Right lung (tissue), 10 donors: Measurements from ENCODE around the gene LIN37. TPM values are rescaled to one million over a fixed set of nuclear protein-coding genes. Genes with fewer than 3 reads are reported as not detected.

ENCODE experiments used
- DNase-seq, 2 donors: peaks; one replicate each; pipeline ENCODE4 v3.0.0-alpha.2; 2013
- long read RNA-seq, 8 donors: transcript quantifications; one replicate each; lab custom pipeline, GENCODE V29; 2026
- polyA plus RNA-seq, 5 donors: library from polyadenylated mRNA; unstranded; fragments of 120-200 nt; gene quantifications; one replicate each; pipeline versions ENCODE4 v1.2.1 to v1.2.3, GENCODE V29; 2013; ENCODE audit warnings: inconsistent platforms in 1 of 5, low replicate concordance in 1 of 5; ENCODE audit not compliant: insufficient read length in 5 of 5, insufficient read depth in 1 of 5

LIN37 gene, protein sequence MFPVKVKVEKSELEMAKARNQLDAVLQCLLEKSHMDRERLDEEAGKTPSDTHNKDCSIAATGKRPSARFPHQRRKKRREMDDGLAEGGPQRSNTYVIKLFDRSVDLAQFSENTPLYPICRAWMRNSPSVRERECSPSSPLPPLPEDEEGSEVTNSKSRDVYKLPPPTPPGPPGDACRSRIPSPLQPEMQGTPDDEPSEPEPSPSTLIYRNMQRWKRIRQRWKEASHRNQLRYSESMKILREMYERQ
- 10 to 100 TPM in 2 of 5 donors, 1 to 10 TPM in 3; 8.2 to 14.4 (median 9.6) TPM for polyA plus RNA-seq
- long read RNA-seq, donor 1, partial matches to known transcripts: 0 of 5 reads
- long read RNA-seq, donor 1, other reads (novel, unspliced or antisense): 0 of 5 reads
- long read RNA-seq, donor 2, partial matches to known transcripts: 0 of 6 reads
- long read RNA-seq, donor 2, other reads (novel, unspliced or antisense): 0 of 6 reads
- long read RNA-seq, donor 3, partial matches to known transcripts: 0 of 7 reads
- long read RNA-seq, donor 3, other reads (novel, unspliced or antisense): 0 of 7 reads
- long read RNA-seq, donor 4: 0 reads
- long read RNA-seq, donor 5, partial matches to known transcripts: 0 of 4 reads
- long read RNA-seq, donor 5, other reads (novel, unspliced or antisense): 0 of 4 reads
- long read RNA-seq, donor 6, partial matches to known transcripts: 0 of 4 reads
- long read RNA-seq, donor 6, other reads (novel, unspliced or antisense): 0 of 4 reads
- long read RNA-seq, donor 7, partial matches to known transcripts: 0 of 1 reads
- long read RNA-seq, donor 7, other reads (novel, unspliced or antisense): 0 of 1 reads
- long read RNA-seq, donor 8, partial matches to known transcripts: 0 of 1 reads
- long read RNA-seq, donor 8, other reads (novel, unspliced or antisense): 0 of 1 reads

GRCh38 chr19:35748106-35749020 lies at the start of gene LIN37:
LIN37 (plus strand) TSS chr19:35748576; CDS start chr19:35748725, 149 bp downstream.
- peak; percentile 99 to 100 for DNase-seq

- DNase-seq: peak; percentile 92 to 93
These were observed 46.0 kb upstream of the LIN37 start for GRCh38 chr19:35702223-35703012.

DNA sequence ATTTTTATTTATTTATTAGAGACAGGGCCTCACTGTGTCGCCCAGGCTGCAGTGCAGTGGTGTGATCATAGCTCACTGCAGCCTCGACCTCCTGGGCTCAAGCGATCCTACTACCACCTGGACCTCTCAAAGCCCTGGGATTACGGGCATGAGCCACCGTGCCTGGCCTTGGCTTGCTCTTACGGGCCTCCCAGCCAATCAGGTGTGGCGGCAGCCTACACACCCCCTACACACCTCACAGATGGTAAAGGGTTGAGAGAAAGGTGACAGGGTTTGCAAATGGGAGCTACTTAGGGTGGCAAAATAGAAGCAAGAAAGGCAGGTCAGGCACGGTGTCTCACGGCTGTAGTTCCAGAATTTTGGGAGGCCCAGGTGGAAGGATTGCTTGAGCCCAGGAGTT lies 45.0 kb upstream of the LIN37 start:
- no peak for DNase-seq

DNA sequence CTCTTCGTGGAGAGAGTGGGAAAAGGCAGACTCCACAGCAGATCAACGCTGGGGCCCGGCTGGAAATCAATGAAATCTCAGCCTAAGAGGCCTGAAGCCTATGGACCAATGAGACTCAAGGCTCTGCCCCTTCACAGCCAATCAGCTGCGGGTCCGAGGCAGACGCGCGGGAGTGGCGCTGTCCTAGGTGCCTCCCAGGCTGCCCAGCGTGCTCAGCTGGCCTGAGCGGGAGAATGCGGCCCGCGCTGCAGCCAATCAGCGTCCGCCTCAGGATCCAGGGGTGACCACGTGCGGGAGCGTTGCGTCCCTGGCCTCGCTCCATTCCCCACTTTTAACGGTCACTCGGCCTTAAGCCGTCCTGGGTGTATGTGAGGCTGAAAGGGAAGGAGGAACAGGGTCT lies 44.2 kb upstream of the LIN37 start, which contains the start of gene ZBTB32:
Gene ZBTB32, plus strand, starts transcription at position 341 of the 400 bp plus-strand sequence. CDS start 10,069 bp downstream, outside the sequence.
- no peak for DNase-seq

- no peak for DNase-seq
These were observed 40.0 kb upstream of the LIN37 start for GRCh38 chr19:35708391-35708790.

DNA sequence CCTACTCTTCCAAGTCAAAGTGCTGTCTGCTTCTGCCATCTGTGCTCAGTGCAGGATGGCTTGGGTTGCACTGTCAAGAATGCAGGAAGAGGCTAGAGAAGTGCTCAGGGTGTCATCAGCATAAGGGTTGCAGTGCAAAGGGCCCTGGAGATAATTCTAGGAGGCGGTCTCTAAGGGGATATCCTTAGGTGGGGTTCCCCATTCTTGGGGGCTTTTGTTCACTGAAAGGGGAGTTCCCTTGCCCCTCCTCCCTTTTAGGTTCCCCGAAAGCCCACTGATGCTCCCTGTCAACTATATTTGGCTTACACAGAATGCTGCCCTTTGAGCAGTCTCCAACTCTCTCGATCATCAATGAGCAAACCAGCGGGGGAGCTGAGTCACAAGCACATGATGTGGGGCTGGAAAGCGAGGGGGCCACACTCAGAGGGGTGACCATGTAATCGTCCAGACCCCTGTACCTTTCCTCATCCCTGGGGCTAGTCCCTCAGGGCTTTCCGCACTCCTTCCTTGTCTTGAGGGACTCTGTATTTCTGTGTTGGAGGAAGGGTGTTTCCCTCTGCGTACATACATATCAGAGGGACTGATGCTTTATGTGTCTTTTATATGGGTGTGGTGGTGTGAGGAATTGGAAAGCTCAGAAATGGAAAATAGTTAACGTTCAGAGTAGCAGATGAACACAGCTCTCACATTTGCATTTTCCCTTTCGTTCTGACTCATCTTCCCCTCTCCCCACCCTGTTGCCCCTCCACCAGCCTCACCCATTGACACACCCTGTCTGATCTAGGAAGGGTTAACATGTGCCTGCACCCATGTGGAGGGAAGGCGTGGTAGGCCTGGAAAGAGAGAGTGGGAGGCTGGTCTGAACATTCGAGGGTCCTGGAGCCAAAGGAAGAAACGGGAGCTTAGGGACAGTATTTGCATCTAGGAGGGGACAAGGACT lies 37.3 kb upstream of the LIN37 start:
- DNase-seq: no peak

DNA sequence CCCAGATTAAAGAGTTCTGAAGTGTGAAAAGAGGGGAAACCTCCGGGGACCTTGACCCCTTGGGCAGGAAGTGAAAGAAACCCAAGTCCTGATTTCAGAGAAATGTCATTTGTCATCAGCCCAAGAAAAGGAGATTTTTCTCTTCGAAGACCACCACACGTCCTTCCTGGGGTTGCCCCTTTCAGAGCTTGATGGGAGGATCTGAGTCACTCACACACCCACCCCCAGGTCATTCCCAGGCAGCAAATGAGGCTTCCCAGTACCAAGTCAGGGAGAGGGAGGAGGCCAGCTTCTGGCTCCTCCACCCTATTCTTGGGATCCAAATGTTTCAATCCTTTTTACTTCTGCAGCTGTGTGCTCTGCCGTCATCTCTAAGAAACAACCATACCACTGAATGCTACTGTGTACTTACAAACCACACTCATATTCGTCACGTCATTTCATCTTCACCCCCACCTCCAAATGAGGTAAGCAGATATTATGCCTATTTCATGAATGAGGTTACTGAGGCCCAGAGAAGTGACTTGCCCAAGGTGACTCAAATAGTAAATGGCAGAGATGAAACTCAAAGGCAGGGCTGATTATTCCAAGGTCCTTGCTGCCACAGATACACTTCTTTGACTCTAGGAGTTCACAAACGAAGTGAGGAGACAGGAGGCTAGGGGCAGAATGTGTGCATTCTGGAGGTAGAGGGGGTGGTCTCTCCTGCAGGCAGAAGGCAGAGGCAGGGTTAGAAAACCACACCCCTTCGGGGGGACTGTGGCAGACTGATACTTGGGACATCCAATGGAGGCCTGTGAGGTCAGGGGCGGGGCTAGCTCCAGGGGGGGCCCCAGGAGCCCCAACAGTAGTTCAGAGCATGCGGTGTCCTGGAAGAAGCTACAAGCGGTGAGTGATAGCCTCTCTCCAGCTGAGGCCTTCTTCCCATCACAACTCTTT lies 35.5 kb upstream of the LIN37 start:
- no peak for DNase-seq

DNA sequence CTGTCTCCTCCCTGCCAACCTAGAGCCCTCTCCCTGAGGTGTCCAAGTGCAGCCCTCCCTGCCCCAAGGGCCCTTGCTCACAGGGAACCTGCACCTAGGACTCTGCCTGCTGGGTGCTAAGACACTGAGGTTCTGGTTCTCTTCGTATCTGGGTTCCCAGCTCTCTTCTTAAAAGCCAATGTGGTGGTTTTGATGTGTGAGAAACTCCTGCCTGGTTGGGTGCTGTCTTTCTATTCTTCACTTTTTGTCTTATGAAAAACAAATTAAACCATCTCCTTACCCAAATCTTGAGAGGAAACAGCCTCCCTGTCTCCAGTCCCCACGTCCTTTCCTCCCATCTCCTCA lies 34.9 kb upstream of the LIN37 start:
- no peak for DNase-seq

GRCh38 chr19:35713904-35714495 lies 34.4 kb upstream of the LIN37 start:
- DNase-seq: no peak

GRCh38 chr19:35714601-35715354 lies 33.6 kb upstream of the LIN37 start:
- no peak for DNase-seq

DNA sequence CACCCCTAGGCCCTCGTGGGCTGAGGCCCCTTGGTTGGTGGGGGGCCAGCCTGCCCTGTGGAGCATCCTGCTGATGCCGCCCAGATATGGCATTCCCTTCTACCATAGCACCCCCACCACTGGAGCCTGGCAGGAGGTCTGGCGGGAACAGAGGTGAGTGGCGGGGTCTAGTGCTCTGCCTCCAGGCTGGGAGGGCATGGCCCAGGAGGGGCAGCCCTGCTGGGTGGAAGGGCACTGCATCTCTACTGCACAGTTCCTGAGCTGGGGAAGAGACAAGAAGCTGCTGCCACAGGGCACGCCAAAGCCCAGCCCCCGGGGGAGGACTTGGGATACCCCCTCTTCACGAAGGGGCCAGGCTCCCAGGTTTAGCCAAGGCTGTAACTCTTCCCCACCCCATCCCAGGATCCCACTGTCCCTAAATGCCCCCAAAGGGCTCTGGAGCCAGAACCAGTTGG lies 33.0 kb upstream of the LIN37 start:
- DNase-seq: no peak

DNA sequence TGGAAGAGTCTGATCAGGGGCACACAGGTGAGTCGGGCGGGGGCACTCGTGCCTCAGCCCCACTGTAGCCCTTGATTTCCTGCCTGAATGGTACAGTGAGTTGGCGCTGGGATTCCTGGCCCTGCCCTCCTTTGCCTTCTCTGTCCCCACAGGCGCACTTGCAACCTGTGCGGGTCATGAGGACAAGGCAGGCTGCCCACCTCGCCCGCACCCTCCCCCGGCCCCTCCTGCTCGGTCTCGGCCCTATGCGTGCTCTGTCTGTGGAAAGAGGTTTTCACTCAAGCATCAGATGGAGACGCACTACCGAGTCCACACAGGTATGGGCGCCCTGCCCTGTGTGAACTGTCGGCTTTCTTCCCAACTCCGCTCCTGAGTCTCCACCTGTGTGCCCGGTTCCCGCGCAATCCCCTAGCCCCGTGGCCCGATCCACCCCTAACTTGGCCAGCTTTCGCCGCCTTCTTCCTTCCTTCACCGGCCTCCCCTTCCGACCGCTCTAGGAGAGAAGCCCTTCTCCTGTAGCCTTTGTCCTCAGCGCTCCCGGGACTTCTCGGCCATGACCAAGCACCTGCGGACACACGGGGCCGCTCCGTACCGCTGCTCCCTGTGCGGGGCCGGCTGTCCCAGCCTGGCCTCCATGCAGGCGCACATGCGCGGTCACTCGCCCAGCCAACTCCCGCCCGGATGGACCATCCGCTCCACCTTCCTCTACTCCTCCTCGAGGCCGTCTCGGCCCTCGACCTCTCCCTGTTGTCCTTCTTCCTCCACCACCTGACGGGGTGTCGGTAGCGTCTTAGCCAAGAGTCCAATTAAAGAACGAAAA lies 32.2 kb upstream of the LIN37 start:
- DNase-seq: no peak

- peak; percentile 80 to 81 for DNase-seq
These were observed 31.3 kb upstream of the LIN37 start for GRCh38 chr19:35716801-35717664.

DNA sequence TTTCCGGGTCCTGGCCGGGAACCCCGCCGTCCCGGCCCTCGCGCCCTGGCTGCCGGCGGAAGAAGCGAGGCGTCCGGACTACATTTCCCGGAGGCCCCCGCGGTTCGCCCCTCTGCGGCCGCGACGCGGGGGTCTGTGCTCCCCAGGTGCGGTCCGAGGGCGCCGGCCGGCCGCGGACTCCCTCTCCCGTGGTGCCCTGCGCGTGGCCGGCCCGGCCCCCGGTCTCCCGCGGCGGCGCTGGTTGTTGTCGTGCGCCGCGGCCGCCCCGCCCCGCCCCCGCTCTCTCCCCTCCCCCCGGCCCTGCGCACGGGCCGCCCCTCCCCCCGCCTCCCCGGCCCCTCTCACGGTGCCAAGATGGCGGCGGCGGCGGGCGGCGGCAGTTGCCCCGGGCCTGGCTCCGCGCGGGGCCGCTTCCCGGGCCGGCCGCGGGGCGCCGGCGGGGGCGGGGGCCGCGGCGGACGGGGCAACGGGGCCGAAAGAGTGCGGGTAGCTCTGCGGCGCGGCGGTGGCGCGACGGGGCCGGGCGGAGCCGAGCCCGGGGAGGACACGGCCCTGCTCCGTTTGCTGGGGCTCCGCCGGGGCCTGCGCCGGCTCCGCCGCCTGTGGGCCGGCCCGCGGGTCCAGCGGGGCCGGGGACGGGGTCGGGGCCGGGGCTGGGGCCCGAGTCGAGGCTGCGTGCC lies 30.6 kb upstream of the LIN37 start, which contains the start of gene KMT2B:
Gene KMT2B, plus strand, starts transcription at position 339 of the 680 bp plus-strand sequence. Its CDS starts 16 bp downstream, at position 355.
- peak; percentile 94 to 95 for DNase-seq
